ENCODE measurements around the gene ANK2. TPM values are rescaled to one million over a fixed set of nuclear protein-coding genes. Genes with fewer than 3 reads are reported as not detected.

Gene ANK2
- total RNA-seq, 2 donors from 2014 or later: 21.3 to 81.6 TPM

DNA sequence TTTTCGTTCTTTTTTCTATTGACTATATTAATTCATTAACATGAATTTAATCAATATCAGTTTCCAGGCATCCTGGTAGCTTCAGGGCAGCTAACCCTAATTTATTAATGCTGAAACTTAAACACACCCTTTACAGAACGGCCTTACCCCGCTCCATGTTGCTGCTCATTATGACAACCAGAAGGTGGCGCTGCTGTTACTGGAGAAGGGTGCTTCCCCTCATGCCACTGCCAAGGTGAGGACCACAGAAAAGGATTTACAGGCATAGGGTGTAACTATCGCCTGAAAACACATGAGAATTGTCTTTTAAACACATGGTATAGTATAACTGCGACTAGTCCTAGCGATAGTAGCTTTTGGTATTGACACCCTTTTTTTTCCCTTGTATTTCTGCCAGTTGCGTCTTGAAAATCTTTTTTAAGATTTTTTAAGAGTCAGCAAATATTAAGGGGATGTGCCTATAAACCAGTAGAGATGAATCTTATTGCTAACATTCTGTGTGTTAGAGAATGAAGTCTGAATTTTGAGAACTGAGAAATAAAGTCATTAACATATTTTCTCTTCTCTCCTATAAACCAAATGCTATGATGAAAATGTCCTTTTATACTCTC lies 229.0 kb downstream of the ANK2 start:
- H3K4me1 ChIP-seq (ENCODE audit: control insufficient read depth in 1 of 2, low read depth in 2 of 2): no peaks in the 10 kb centered on the region
- H3K36me3 ChIP-seq: no peaks in the 10 kb centered on the region
- no peak for DNase-seq (ENCODE audit: low spot score)
- peak; percentile 73 for ATAC-seq (ENCODE audit: insufficient number of reproducible peaks, low FRiP score, low read depth)
- TF ChIP-seq, protein P1, sequence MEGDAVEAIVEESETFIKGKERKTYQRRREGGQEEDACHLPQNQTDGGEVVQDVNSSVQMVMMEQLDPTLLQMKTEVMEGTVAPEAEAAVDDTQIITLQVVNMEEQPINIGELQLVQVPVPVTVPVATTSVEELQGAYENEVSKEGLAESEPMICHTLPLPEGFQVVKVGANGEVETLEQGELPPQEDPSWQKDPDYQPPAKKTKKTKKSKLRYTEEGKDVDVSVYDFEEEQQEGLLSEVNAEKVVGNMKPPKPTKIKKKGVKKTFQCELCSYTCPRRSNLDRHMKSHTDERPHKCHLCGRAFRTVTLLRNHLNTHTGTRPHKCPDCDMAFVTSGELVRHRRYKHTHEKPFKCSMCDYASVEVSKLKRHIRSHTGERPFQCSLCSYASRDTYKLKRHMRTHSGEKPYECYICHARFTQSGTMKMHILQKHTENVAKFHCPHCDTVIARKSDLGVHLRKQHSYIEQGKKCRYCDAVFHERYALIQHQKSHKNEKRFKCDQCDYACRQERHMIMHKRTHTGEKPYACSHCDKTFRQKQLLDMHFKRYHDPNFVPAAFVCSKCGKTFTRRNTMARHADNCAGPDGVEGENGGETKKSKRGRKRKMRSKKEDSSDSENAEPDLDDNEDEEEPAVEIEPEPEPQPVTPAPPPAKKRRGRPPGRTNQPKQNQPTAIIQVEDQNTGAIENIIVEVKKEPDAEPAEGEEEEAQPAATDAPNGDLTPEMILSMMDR (IDR thresholded peaks at IDR 0.05): peak; percentile 69
- no peaks in the 10 kb centered on the region for H3K9me3 ChIP-seq
- no peaks in the 10 kb centered on the region for H3K27me3 ChIP-seq (replicated peaks; ENCODE audit: insufficient read depth)
- no peak overlapping the region for H3K4me3 ChIP-seq
- H3K27ac ChIP-seq: no peak overlapping the region

DNA sequence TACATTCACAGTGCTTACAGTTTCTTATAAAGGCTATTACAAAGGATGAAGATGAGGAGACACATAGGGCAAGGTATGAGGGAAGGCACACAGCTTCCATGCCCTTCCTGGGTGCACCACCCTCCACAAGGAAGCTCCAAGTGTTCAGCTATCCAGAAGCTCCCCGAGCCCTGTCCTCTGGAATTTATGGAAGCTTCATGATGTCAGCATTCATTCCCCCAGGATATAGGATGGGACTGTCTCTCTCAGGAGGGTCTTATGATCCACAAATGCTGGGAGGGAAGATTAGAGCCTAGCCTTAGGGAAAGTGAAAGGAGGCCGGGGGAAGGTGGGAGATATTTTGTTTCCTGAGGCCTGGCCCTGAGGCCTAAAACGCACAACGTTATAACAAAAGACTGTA lies 236.0 kb downstream of the ANK2 start:
- Histone ChIP-seq H3K4me3 (no peak overlapping the region), H3K27ac (no peak overlapping the region), H3K36me3 (no peaks in the 10 kb centered on the region), H3K4me1 (ENCODE audit: control insufficient read depth in 1 of 2, low read depth in 2 of 2) (no peaks in the 10 kb centered on the region), H3K27me3 (replicated peaks; ENCODE audit: insufficient read depth) (no peaks in the 10 kb centered on the region), H3K9me3 (no peaks in the 10 kb centered on the region)
- ATAC-seq (ENCODE audit: insufficient number of reproducible peaks, low FRiP score, low read depth): no peak
- TF ChIP-seq, protein P1 (IDR thresholded peaks at IDR 0.05): no peak
- no peak for DNase-seq (ENCODE audit: low spot score)

DNA sequence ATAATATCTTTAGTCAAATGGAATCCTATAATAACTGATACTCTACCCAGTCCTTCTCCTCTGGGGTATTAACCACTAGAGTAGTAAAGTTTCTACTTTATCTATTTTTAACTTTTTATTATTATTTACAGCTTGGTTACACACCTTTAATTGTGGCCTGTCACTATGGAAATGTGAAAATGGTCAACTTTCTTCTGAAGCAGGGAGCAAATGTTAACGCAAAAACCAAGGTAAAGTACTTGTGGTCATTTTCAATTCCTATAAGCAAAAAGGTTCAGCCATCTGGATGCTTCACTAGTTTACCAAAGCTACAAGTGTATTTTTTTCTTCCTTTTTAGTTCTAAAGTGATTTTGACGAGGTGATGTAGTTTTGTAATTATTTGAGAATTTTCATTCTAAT lies 238.8 kb downstream of the ANK2 start:
- peaks cover 2 to 12% of the 10 kb centered on the region in 2 donors for H3K4me1 ChIP-seq (ENCODE audit: control insufficient read depth in 1 of 2, low read depth in 2 of 2)
- no peak for ATAC-seq (ENCODE audit: insufficient number of reproducible peaks, low FRiP score, low read depth)
- DNase-seq (ENCODE audit: low spot score): no peak
- H3K9me3 ChIP-seq: no peaks in the 10 kb centered on the region
- no peaks in the 10 kb centered on the region for H3K36me3 ChIP-seq
- TF ChIP-seq, protein P1 (IDR thresholded peaks at IDR 0.05): no peak
- H3K27me3 ChIP-seq (replicated peaks; ENCODE audit: insufficient read depth): no peaks in the 10 kb centered on the region
- H3K4me3 ChIP-seq: no peak overlapping the region
- H3K27ac ChIP-seq: no peak overlapping the region

DNA sequence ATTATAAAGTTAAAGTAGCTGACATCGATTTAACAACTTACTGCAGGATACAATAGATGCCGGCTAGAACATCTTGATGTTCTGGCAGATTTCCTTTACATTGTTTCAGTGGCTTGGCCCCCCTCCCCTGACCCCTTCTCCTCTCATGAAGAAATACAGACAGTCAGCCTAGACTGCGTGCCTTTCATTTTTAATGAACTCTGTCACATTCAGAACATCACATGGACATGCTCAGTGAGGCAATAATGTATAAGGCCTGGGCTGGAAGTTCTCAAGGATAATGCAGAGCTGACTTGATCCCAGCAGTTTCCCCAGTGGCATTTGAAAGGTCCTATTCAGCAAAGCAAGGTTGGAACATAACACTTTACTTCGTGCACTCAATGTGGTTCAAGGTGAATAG lies 239.2 kb downstream of the ANK2 start:
- peaks cover 2 to 12% of the 10 kb centered on the region in 2 donors for H3K4me1 ChIP-seq (ENCODE audit: control insufficient read depth in 1 of 2, low read depth in 2 of 2)
- H3K9me3 ChIP-seq: no peaks in the 10 kb centered on the region
- H3K27ac ChIP-seq: no peak overlapping the region
- H3K36me3 ChIP-seq: no peaks in the 10 kb centered on the region
- H3K4me3 ChIP-seq: no peak overlapping the region
- DNase-seq (ENCODE audit: low spot score) (no peak), ATAC-seq (ENCODE audit: insufficient number of reproducible peaks, low FRiP score, low read depth) (no peak)
- TF ChIP-seq, protein P1 (IDR thresholded peaks at IDR 0.05): no peak
- no peaks in the 10 kb centered on the region for H3K27me3 ChIP-seq (replicated peaks; ENCODE audit: insufficient read depth)

DNA sequence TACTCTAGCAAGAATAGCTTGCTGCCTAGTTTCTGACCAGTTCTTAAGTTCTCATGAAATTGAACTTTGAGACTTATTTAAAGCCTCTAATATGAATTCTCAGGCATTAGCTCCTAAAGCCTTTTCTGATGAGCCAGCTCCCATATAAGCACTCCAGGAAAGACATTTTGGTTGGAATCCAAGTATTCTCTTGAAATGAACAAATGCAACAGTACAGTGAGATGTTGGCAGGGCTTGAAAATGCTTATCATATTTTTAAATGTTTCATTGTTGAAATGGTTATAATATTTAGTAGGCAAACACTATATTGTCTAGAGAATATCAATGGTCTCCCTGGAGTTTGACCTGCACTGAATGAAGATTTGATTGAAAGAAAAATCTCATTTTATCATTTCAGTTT lies 240.3 kb downstream of the ANK2 start:
- DNase-seq (ENCODE audit: low spot score): no peak
- peaks cover 2 to 17% of the 10 kb centered on the region in 2 donors for H3K4me1 ChIP-seq (ENCODE audit: control insufficient read depth in 1 of 2, low read depth in 2 of 2)
- H3K36me3 ChIP-seq: no peaks in the 10 kb centered on the region
- H3K4me3 ChIP-seq: no peak overlapping the region
- TF ChIP-seq, protein P1 (IDR thresholded peaks at IDR 0.05): no peak
- no peaks in the 10 kb centered on the region for H3K9me3 ChIP-seq
- no peak for ATAC-seq (ENCODE audit: insufficient number of reproducible peaks, low FRiP score, low read depth)
- no peaks in the 10 kb centered on the region for H3K27me3 ChIP-seq (replicated peaks; ENCODE audit: insufficient read depth)
- H3K27ac ChIP-seq: no peak overlapping the region
